ENCODE measurements around the gene SNAI3.

Gene SNAI3

DNA sequence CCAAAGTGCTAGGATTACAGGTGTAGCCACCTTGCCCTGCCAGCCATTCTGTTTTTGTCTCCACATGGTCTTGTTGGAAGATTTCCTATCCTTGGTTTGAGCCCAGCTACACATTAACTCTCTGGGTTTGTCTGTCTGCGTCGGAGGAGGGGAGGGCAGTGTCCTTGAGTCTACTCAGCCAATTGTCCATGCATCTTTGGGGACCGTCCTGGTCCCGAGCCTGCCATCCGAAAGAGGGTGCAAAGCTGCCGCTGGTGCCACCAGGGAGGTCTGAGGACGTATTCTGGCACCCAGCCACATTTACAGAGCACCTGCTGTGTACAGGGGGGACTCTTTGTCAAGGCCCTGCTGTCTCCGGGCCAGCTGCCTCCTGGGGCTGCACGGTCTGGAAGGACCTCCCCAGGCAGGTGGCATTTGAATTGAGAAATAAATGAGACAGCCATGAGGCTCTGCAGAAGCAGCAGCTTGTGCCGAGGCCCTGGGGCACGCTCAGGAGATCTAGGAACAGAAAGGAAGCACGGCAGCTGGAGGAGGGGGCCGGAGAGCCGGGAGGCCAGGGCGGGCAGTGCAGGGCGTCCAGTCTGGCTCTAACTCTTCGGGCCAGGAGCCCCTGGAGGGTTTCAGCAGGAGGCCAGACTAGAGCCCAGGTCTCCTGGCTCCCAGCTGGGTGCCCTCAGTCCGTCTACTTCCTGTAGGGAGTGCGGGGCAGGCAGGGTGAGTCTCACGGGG, 36.9 kb downstream of the SNAI3 start:
- FAIRE-seq: no peak

DNA sequence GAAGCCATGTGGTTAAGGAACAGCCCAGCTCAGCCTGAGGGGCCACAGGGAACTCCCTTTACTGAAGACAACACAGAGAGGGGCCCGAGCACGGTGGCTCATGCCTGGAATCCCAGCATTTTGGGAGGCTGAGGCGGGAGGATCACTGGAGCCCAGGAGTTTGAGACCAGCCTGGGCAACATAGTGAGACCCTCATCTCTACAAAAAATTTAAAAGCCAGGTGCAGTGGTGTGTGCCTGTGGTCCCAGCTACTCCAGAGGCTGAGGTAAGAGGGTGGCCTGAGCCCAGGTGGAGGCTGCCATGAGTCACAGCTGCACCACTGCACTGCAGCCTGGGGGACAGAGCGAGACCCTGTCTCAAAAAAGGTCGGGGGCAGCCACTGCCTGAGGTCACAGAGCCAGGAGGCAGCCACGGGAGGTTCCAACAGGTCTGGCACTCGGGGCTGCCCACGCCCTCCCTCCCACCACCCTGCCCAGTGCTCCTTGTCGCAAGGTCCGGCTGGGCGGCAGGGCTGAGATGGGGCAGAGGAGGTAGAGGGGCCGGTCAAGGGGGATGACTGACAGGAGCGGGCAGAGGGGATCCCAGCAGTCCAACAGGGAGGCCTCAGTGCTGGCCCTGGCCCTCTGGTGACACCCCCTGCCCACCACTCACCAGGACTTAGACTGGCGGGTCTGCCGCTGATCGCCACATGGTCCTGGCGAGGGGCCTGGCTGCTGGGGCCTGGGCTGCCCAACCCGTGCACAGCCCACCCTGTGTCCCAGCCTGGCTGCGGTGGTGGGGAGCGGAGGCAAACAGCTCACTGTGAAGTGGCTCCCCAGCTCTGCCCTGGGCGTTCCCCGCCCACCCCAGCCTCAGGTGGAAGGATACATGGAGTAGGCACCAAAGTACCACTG, 38.9 kb downstream of the SNAI3 start:
- no peak for FAIRE-seq

DNA sequence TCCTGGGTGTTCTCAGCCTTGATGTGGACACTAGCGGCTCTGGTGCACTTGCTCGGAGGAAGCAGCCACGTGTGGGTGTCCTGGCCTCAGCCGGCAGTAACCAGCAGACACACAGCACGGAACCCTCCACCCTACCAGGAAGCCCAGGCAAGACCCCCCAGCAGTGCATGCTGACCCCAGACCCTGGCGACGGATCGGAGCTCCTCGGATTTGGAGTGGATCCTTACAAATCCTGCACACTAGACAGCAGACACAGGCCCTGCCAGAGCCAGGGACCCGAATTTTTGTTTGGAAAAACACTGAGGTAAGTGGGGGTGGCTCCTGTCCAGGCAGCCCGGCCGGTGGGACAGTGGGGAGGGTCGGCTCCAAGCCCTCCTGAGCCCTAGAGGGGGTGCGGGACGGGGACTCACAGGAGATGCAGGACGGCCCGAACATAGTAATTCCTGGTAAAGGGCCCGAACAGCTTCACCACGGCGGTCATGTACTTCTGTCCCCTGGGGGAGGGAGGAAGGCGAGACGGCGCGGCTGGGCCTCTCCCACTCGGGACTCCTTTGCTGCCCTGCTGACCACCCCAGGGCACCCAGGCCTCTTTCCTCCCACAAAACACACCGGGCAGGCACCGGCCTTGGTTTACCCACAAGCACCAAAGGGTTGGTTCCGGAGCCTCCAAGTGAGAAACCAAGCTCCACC, 39.8 kb downstream of the SNAI3 start:
- no peak for FAIRE-seq

DNA sequence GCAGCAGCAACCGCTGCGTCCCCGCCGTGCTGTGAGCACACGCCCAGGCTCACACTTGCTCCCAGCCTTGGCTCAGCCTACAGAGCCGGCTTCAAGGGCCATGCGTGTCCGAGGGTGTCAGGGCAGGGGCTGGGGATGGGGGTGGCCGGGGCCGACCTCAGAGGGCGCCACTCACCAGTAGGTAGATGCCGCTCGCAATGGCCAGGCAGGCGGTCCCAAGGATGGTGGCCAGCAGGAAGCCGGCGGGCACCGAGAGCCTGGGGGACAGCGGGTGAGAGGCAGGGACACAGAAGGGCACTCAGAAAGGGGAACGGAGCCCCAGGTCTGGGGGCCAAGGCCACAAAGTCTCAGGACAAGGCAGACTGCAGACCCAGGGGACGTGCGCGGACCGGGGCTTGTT, 40.4 kb downstream of the SNAI3 start:
- FAIRE-seq: no peak

DNA sequence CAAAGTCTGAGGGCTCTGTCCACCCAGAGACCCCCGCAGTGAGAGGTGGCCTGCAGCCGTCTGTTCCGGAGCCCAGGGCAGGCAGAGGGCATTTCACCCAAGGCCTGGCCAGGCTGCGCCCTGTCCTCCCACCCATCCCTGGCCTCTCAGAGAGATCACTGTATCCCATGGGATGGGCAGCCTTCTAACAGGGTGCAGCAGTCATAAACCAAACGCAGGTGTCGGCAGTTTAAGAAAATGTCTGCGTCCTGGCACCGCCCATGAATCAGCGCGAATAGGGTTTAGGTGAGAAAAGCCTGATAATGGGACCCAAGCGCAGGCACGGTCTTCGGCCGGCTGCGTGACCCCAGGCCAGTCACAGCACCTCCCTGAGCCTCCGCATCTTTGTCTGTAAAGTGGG, 40.9 kb downstream of the SNAI3 start:
- FAIRE-seq: no peak

DNA sequence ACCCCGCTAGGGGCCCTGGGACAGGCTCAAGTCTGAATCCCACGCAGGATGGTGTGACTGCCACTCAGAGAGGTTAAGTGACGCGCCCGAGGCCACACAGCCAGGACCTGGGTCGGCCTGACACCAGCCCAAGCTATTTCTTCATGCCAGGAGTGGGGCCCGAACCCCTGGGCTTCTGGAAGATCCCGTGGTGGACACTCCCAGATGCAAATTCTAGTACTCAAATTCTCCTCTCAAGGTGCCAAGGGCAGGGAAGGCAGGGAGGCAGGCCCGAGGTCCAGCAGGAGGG, 42.7 kb downstream of the SNAI3 start:
- FAIRE-seq: no peak

DNA sequence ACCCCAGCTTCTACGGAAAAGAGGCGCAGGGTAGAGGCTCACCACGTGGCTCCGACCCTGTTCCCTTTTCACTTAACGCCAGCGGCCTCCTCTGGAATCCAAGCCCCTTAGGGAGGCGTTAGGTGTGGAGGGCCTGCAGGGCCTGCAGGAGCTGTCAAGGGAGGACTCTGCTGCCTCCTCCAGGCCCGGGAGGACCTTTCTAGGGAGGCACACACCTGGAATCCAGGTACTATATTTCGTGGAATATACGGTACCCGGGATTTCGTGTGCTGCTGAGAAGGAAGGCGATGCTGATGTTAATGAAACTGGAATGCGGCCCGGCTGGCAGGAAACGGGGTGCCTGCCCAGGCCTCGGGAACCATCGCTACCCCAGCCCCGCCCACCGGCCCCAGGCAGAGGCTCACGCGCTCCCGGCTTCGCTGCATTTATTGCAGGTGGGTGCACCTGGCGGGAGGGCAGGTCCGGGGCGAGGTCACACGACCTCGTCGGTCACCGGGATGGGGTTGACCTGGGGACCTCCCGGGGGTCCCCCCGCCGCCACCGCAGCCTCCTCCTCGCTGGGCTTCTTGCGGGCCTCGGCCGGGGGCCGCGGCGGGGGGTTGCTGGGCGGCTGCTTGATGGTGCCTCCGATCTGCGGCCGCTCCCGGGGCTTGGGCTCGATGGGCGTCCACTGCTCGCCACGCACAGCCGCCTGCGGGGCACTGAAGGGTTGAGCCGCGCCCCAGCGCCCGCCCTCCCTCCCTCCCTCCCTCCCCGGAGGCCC, 43.2 kb downstream of the SNAI3 start:
- FAIRE-seq: no peak

DNA sequence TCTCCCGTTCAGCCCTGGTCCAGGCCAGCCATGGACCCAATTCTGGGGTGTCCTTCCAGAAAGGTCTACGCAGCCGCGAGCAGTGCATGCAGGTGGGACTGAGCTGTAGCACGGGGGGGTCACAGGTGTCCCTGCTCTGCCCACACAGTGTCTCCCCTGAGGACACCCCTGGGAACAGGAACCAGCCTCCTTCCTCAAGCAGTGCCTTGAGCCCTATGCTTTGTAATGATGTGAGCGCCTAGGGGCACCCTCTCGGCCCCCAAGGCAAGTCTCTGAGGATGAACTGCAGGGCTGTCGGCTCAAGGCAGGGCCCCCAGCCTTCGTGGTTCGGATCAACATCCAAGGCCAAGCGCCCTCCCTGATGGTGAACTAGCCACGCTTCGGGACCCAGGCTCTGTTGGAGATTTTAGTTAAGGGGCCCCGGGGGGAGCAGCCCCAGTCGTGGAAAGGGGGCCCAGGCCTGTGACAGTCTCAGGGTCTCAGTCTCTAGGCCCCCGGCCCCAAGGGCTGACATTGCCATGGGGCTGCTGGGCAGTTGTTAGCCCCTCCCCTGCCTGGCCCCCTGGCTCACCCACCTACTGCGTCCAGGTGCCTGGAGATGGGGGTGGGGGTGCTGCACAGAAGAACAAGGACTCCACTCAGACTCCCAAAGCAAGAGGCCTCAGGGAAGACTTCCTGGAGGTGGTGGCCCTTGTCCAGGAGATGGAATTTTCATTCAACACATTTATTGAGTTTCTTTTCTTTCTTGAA, 45.6 kb downstream of the SNAI3 start:
- FAIRE-seq: no peak

DNA sequence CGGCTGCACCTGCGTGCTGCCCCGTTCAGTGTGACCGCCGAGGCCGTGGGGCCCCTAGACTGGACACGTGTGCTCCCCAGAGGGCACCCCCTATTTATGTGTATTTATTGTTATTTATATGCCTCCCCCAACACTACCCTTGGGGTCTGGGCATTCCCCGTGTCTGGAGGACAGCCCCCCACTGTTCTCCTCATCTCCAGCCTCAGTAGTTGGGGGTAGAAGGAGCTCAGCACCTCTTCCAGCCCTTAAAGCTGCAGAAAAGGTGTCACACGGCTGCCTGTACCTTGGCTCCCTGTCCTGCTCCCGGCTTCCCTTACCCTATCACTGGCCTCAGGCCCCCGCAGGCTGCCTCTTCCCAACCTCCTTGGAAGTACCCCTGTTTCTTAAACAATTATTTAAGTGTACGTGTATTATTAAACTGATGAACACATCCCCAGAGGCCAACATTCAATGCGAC, 46.2 kb downstream of the SNAI3 start:
- FAIRE-seq: no peak

DNA sequence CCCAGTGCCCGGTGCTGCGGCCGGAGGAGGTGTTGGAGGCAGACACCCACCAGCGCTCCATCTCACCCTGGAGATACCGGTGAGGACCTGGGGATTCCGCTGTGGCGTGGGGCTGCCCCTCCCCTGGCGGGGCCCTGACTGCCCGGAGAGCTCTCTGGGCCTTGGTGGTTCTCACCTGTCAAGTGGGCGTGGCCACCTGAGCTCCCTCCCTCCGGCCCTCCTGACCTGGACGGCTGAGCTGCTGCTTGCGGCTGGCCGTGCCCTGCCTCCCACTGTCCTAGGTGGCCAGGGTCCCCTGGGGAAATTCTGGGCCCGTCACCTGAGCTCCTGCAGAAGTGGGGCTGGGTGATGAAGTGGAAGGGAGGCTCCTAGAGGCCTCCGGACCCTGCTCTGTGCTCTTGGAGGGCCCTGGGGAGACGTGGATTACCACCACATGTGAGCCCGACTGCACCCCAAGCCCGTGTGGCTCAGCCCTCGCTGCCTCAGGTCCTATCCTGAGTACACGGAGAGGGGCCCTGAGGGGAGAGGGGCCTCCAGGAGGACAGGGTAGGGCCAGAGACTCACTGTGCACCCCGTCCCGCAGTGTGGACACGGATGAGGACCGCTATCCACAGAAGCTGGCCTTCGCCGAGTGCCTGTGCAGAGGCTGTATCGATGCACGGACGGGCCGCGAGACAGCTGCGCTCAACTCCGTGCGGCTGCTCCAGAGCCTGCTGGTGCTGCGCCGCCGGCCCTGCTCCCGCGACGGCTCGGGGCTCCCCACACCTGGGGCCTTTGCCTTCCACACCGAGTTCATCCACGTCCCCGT, 46.9 kb downstream of the SNAI3 start:
- FAIRE-seq: no peak

DNA sequence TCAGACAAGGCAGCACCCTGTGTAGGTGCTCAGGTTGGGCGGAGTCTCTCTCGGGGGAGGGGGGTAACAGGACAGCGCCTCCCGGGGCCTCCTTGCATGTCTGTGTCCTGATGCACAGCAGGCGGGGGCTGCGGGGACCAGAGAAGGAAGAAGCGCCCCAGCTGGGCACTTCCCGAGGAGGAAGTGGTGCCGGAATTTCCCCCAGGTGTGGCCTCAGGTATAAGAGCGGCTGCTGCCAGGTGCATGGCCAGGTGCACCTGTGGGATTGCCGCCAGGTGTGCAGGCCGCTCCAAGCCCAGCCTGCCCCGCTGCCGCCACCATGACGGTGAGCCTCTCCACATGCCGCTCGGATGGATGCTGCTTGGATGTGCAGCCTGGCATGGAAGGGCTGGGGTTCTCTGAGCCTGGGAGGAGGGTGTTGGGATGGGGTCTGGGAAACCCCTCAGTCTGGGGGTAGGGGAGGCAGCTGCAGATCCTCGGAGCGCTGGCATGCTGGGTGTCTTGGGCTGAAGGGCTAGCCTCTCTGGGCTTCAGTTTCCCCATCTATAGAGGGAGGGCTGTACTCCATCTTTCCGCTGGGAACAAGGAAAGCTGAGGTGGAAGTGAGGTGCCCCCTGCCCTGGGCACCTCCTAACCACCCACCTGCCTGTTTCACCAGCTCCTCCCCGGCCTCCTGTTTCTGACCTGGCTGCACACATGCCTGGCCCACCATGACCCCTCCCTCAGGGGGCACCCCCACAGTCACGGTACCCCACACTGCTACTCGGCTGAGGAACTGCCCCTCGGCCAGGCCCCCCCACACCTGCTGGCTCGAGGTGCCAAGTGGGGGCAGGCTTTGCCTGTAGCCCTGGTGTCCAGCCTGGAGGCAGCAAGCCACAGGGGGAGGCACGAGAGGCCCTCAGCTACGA, 47.7 kb downstream of the SNAI3 start, which contains the start of gene IL17C:
TSS of gene IL17C (plus strand) at position 250 of the 908 bp plus-strand sequence. CDS start at position 320, 70 bp downstream.
- FAIRE-seq: no peak

DNA sequence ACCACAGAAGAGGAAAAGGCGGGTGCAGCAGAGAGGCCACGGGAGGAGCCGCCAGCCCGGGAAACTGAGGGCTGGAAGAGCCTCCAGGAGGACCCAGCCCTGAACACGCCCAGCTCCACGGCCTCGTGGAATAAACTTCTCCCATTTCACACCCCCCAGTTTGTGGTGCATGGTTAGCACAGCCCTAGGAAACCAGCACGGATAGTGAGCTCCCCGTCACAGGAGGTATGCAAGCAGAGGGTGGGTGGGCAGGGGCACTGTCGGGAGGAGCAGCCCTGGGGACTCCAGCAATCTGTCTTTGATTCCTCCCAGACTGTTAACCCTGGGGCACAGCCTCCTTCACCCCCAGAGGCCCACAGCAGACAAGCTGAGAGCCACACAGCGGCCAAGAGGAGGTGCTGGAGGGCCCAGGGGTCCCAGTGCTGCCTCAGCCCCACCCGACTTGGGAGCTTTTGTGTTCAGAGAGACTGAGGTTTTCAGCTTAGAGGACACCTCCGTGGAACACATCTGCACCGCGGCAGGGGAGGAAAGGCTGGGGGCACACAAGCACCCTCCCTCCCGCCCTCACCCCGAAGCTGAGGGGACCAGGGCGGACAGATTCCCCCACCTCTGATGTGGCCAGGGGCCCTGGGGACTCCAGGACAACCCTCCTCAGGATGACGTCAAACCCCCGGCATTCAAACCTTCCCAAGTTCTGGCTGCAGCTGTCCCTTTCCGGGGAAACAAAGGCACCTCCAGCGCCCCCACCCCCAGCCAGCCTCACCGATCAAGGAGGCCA, 49.6 kb downstream of the SNAI3 start:
- no peak for FAIRE-seq

DNA sequence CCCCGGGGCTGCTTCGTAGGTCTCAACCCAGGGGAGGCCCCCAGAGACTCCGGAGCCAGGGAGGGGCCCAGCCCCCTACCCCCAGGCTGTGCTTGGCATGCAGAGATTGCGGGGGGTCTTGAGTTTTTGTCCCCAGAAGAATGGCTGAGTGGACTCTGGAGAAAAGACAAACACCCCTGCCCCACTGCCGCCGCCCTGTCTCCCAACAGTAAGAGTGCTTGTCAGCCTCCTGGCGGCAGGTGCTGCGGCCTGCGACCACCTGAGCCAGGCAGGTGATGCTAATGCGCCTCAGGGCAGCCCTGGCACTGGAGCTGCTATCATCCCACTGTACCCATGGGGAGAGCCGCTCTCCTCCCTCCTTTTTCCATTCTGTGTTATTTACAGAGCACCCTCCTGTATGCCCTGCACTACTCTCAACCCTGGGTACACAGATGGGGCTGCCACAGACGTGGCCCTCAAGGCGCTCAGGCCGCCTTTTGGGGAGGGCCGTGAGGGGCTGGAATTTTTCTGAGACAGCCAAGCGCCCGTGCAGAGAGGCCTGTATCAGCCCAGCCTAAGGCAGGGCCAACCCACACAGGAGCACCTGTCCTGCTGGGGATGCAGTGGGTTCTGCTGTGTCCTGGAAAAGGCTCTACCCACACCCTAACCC, 50.5 kb downstream of the SNAI3 start:
- FAIRE-seq: no peak

DNA sequence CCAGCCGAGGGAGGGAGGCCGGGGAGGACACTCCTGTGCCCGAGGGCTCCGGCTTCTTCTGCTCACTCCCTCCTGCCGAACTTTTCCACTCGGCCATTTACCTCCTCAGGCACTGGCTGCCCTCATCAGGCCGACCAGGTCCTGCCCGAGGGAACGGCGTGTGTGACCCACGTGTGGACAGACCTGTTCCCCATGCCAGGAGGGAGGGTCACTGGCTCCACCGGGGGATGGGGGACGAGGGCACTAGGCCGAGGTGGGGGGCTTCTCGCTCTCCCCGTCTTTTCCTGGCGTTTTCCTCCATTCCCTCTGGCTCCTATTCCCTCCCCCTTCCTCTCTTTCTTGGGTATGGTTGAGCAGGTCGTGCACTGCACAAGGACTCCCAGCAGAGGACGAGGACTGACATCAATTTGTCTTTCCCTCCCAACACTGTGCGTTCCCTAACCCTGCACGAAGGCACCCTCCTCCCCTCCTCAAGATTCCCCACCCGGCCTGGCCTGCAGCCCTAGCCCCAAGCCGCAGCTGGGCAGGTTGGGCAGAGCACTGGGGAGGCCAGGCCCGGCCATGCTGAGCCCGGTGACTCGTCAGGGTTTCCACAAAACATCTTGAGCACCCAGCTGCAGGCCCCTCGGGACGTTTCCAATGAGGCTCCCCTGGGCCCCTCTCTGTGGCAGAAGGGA, 51.2 kb downstream of the SNAI3 start:
- FAIRE-seq: no peak

DNA sequence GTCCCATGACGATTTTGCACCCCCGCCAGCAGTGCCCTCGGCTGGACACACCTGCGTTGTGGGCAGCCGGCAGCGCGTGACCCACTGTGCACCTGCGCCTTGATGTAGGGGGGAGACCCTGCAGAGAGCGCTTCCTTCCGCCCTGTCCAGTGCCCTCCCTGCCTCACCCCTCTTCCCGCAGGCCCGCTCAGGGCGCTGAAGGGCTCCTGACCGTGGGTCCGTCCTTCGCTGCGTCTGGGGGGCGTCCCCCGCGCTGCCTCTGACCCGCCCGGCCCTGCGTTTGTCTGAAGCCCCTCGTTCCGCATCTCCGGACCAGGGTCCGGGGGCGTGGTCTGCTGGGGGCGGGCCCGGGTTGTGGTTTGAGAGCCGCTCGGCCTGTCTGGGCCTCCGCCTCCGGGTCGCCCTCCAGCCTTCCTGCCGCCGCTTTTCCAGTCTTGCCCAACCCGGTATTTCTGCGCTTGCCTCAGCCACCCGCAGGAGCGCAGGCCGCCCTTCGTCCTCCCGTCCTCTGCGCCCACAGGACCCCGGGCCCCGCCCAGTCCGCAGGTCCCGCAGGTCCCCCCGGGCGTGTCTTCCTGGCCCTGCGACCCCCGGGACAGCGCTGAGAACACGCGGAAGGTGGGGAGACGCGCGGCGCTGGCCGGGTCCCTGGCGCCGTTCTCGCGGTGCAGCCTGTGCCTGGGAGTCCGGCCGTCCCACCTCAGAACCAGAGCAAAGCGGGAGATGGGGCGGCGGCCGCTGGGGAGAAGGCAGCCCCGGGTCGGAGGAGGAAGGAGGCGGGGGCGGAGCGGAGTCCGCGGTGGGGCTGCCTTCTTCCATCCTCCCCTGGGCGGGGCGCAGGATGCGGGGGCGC, 51.9 kb downstream of the SNAI3 start:
- no peak for FAIRE-seq

DNA sequence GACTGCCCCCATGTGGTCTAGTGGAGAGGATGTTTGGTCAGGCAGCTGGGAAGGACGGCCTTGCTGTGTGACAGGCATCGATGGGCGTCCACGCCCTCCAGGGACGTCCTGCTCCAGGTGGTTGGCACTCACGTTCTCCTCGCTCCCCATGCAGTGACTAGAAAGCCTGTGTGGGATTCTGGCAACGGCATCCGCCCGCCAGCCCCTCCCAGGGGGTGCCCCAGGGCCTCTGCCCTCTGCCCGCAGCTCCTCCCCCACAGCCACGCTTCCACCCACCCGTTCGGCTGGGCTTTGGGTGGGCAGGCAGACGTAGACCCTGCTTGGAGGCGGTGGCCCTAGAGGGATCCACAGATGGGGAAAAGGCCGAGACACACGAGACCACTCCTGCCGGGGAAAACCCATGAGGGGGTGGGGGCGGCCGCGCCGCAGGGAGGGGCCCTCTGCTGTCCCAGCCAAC, 52.6 kb downstream of the SNAI3 start:
- FAIRE-seq: no peak

DNA sequence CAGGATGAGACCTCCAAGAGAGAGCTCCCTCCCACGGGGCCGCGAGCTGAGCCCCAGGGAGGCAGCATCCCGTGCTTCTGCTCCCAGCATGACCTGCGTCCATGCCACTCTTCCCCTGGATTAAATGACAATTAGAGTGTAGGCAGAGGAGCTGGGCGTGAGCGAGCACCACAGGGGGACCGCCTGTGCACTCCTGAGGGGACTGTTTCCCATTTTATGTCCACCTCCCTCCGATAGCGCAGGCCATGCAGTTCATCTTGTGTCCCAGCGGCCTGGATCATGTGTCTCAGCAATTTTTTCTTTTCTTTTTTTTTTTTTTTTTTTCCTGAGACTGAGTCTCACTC, 53.7 kb downstream of the SNAI3 start:
- no peak for FAIRE-seq
